Measurements from ENCODE around the gene RPL3.

Gene RPL3

DNA sequence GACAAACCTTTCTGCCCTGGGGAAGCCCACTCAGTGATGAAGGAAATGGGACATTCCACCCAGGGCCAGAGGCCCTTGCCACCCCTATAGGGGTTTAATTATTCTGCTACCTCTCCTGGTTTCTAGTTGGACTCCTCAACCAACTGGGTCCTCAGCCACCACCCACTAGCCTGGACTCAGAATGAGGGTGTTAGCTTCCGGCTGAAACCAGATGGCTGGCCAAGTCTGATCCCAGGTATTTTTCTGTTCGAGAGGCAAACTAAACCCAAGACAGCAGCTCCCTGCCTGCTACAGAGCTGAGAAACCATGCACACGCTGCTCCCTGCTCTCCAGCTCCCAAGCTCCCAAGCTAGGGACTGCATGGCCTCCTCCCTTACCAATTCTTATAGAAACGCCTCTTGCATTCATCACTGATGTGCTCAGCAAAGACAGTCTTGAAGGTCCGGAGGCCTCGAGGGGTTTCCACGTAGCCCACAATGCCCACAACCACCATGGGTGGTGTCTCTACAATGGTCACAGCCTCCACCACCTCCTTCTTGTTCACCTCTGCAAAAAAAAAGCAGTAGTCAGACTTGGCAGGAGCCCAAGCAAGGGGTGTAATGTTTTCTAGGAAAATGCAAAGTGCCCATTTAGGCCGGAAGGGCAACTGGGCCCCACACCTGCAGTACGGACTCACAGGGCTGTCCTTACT is 2.2 kb downstream of the RPL3 start:
- Histone ChIP-seq H3K4me1 (peaks cover 0 to 50% (median 32%) of the 10 kb centered on the region in 4 donors), H3K27ac (peak overlapping the region in 1 of 2 donors; percentile 99), H3K4me3 (no peak overlapping the region), H3K36me3 (peaks cover 59 to 61% (median 60%) of the 10 kb centered on the region in 3 donors), H3K9me3 (no peaks in the 10 kb centered on the region), H3K27me3 (no peaks in the 10 kb centered on the region)
- TF ChIP-seq, protein P1, sequence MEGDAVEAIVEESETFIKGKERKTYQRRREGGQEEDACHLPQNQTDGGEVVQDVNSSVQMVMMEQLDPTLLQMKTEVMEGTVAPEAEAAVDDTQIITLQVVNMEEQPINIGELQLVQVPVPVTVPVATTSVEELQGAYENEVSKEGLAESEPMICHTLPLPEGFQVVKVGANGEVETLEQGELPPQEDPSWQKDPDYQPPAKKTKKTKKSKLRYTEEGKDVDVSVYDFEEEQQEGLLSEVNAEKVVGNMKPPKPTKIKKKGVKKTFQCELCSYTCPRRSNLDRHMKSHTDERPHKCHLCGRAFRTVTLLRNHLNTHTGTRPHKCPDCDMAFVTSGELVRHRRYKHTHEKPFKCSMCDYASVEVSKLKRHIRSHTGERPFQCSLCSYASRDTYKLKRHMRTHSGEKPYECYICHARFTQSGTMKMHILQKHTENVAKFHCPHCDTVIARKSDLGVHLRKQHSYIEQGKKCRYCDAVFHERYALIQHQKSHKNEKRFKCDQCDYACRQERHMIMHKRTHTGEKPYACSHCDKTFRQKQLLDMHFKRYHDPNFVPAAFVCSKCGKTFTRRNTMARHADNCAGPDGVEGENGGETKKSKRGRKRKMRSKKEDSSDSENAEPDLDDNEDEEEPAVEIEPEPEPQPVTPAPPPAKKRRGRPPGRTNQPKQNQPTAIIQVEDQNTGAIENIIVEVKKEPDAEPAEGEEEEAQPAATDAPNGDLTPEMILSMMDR (IDR thresholded peaks at IDR 0.05), result no peak
- DNase-seq, result no peak
- intact Hi-C loops (cut with DNase I; ENCODE audit: low total_unique reads), result loop anchor here (5.0 kb wide), 1 partner anchor 210 kb away; no protein-coding TSS in a partner anchor

GRCh38 chr22:39316440-39317083 is 2.9 kb downstream of the RPL3 start:
- Histone ChIP-seq H3K4me1 (peaks cover 0 to 50% (median 32%) of the 10 kb centered on the region in 4 donors), H3K27ac (peak overlapping the region in 1 of 2 donors; percentile 48), H3K27me3 (no peaks in the 10 kb centered on the region), H3K36me3 (peaks cover 66 to 67% (median 67%) of the 10 kb centered on the region in 3 donors), H3K9me3 (no peaks in the 10 kb centered on the region), H3K4me3 (peak overlapping the region in 1 of 2 donors; percentile 6)
- TF ChIP-seq, protein P1 (IDR thresholded peaks at IDR 0.05), result peak; percentile 76 to 88
- peak; percentile 60 to 84 for DNase-seq
- intact Hi-C loops (cut with DNase I; ENCODE audit: low total_unique reads), result loop anchor here (5.0 kb wide), 1 partner anchor 211 kb away; no protein-coding TSS in a partner anchor

GRCh38 chr22:39315389-39315788 is 4.0 kb downstream of the RPL3 start:
- no peak for DNase-seq
- TF ChIP-seq, protein P1 (IDR thresholded peaks at IDR 0.05), result no peak
- Histone ChIP-seq H3K36me3 (peaks cover 69 to 72% (median 70%) of the 10 kb centered on the region in 3 donors), H3K9me3 (no peaks in the 10 kb centered on the region), H3K27me3 (no peaks in the 10 kb centered on the region), H3K4me1 (peaks cover 0 to 46% (median 36%) of the 10 kb centered on the region in 4 donors), H3K27ac (no peak overlapping the region), H3K4me3 (no peak overlapping the region)
- intact Hi-C loops (cut with DNase I; ENCODE audit: low total_unique reads), result loop anchor here (5.0 kb wide), 1 partner anchor 212 kb away; no protein-coding TSS in a partner anchor

GRCh38 chr22:39314251-39314971 is 5.0 kb downstream of the RPL3 start:
- H3K4me3 ChIP-seq, result no peak overlapping the region
- peaks cover 69 to 72% (median 70%) of the 10 kb centered on the region in 3 donors for H3K36me3 ChIP-seq
- no peak for DNase-seq
- TF ChIP-seq, protein P1 (IDR thresholded peaks at IDR 0.05), result no peak
- H3K27me3 ChIP-seq, result no peaks in the 10 kb centered on the region
- intact Hi-C loops (cut with DNase I; ENCODE audit: low total_unique reads), result no loop called here
- H3K27ac ChIP-seq, result no peak overlapping the region
- H3K9me3 ChIP-seq, result no peaks in the 10 kb centered on the region
- peaks cover 0 to 46% (median 36%) of the 10 kb centered on the region in 4 donors for H3K4me1 ChIP-seq

- Histone ChIP-seq H3K4me1 (peaks cover 0 to 50% (median 41%) of the 10 kb centered on the region in 4 donors), H3K9me3 (no peaks in the 10 kb centered on the region), H3K4me3 (no peak overlapping the region), H3K27ac (no peak overlapping the region), H3K27me3 (no peaks in the 10 kb centered on the region), H3K36me3 (peaks cover 69 to 72% (median 70%) of the 10 kb centered on the region in 3 donors)
- intact Hi-C loops (cut with DNase I; ENCODE audit: low total_unique reads), result no loop called here
- DNase-seq, result no peak
- TF ChIP-seq, protein P1 (IDR thresholded peaks at IDR 0.05), result no peak
These were observed 6.0 kb downstream of the RPL3 start for GRCh38 chr22:39313258-39314001.
